ENCODE measurements around the gene ANXA11.
"Not testable (repeated sequence)": the region's sequence is repeated elsewhere in the genome, so short reads cannot be mapped to it uniquely, and the experiment has no call there.

Gene ANXA11

GRCh38 chr10:80145406-80146308 is 59.7 kb downstream of the ANXA11 start:
- not testable (repeated sequence) for H3K36me3 ChIP-seq (ENCODE audit: control insufficient read depth, insufficient read depth, low read length); H3K27me3 ChIP-seq (ENCODE audit: control insufficient read depth, insufficient read depth, low read length); H3K9ac ChIP-seq (ENCODE audit: low read length); H3K9me3 ChIP-seq (ENCODE audit: control insufficient read depth, low read length); H3K4me3 ChIP-seq (ENCODE audit: low read length)
- H3K4me1 ChIP-seq (ENCODE audit: control insufficient read depth, insufficient read depth, low read length) = peaks cover 16% of the 10 kb centered on the region

DNA sequence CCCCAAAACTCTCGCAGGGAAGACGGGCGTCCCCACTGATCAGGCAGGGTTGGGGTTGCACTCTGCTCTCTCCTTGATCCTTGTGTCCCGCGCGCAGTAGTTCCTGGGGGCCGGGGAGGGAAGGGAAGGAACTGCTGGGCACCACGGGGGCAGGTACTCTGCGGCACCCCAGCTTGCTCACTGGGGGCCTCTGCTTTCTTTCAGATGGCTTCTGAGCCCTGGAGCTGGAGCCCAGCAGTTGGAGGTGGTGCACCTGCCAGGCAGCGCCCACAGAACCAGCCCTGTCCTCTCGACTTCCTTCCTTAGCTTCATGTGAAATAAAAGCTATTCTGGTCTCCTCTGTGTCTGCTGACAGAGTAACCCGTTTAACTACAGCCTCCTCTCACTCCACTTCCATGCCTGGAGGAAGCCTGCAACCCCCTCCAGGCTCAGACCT is 60.6 kb downstream of the ANXA11 start:
- peaks cover 5% of the 10 kb centered on the region for H3K36me3 ChIP-seq (ENCODE audit: control insufficient read depth, insufficient read depth, low read length)
- H3K4me1 ChIP-seq (ENCODE audit: control insufficient read depth, insufficient read depth, low read length) = peaks cover 16% of the 10 kb centered on the region
- H3K27me3 ChIP-seq (ENCODE audit: control insufficient read depth, insufficient read depth, low read length) = peaks cover 4% of the 10 kb centered on the region
- no peak overlapping the region for H3K4me3 ChIP-seq (ENCODE audit: low read length)
- no peak overlapping the region for H3K9ac ChIP-seq (ENCODE audit: low read length)
- H3K9me3 ChIP-seq (ENCODE audit: control insufficient read depth, low read length) = no peaks in the 10 kb centered on the region

DNA sequence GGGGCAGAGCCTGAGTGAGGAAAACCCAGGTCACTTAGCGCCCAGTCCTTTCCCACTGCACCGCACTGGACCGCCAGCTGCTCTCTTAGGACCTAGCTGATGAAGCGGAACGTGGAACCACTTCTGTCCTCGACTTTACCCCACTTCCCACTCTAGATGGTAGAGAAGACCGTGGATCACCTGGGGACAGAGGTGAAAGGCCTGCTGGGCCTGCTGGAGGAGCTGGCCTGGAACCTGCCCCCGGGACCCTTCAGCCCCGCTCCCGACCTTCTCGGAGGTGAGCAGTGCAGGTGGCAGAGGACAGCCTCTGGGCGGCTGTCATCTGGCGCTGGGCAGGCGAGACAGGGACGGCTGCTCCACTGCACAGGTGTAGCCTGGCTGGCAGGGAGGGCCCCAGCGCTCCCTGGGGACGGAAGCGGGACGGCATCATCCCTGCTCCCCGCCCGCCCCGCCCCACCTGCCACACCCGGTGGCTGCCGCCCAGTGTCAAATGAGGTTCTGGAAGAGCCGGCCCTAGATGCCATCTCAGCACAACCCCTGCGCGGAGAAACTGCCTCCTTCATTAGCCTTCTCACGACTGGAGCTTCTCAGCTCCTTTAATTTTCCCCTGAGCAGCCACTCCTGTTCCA is 61.2 kb downstream of the ANXA11 start:
- H3K27me3 ChIP-seq (ENCODE audit: control insufficient read depth, insufficient read depth, low read length) = peaks cover 4% of the 10 kb centered on the region

DNA sequence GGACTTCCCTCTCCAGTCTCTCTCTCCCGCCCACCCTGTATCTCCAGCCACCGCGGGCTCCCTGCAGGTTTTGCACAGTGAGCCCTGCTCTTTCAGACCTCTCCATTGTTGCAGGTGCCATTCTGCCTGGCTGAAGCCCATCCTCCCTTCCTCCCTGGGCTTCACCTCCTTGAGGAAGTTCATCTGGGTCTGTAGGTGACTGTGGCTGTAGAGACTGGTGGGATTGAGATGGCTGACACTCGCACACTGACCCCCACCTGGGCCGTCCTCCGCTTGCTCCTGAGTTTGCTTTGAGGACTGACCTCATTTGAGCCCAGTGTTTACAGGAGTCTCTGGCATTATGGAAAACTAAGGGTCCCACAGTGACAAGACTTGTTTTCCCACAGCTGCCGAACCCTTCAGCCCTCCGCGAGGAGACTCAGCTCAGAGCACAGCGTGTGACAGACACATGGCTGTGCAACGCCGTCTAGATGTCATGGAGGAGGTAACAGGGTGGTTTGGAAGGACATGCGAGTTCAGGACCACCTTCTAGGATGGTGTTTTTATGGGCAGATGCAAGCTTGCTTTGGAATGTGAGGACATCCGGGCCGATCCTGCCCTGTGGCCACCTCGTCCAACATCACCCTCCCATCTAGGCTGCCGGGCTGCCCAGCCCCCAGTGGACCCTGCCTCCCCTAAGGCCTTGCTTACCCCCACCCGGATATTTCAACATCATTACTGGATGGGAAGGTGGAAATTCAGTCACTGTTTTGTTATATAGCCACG is 63.5 kb downstream of the ANXA11 start:
- Histone ChIP-seq H3K27me3 (ENCODE audit: control insufficient read depth, insufficient read depth, low read length) (peaks cover 4% of the 10 kb centered on the region), H3K9me3 (ENCODE audit: control insufficient read depth, low read length) (no peaks in the 10 kb centered on the region), H3K9ac (ENCODE audit: low read length) (no peak overlapping the region), H3K4me1 (ENCODE audit: control insufficient read depth, insufficient read depth, low read length) (peaks cover 16% of the 10 kb centered on the region), H3K36me3 (ENCODE audit: control insufficient read depth, insufficient read depth, low read length) (no peaks in the 10 kb centered on the region), H3K4me3 (ENCODE audit: low read length) (no peak overlapping the region)

More for the DNA sequence above, 61.2 kb downstream of the ANXA11 start:
- Histone ChIP-seq H3K36me3 (ENCODE audit: control insufficient read depth, insufficient read depth, low read length) (peaks cover 5% of the 10 kb centered on the region), H3K4me3 (ENCODE audit: low read length) (no peak overlapping the region), H3K9me3 (ENCODE audit: control insufficient read depth, low read length) (no peaks in the 10 kb centered on the region), H3K9ac (ENCODE audit: low read length) (no peak overlapping the region), H3K4me1 (ENCODE audit: control insufficient read depth, insufficient read depth, low read length) (peaks cover 16% of the 10 kb centered on the region)

GRCh38 chr10:80140251-80140650 is 65.1 kb downstream of the ANXA11 start:
- Histone ChIP-seq H3K27me3 (ENCODE audit: control insufficient read depth, insufficient read depth, low read length) (peaks cover 4% of the 10 kb centered on the region), H3K36me3 (ENCODE audit: control insufficient read depth, insufficient read depth, low read length) (no peaks in the 10 kb centered on the region), H3K9me3 (ENCODE audit: control insufficient read depth, low read length) (no peaks in the 10 kb centered on the region), H3K9ac (ENCODE audit: low read length) (no peak overlapping the region), H3K4me3 (ENCODE audit: low read length) (no peak overlapping the region), H3K4me1 (ENCODE audit: control insufficient read depth, insufficient read depth, low read length) (peaks cover 16% of the 10 kb centered on the region)

GRCh38 chr10:80139265-80139664 is 66.1 kb downstream of the ANXA11 start:
- Histone ChIP-seq H3K4me1 (ENCODE audit: control insufficient read depth, insufficient read depth, low read length) (peaks cover 8% of the 10 kb centered on the region), H3K4me3 (ENCODE audit: low read length) (no peak overlapping the region), H3K9ac (ENCODE audit: low read length) (no peak overlapping the region), H3K27me3 (ENCODE audit: control insufficient read depth, insufficient read depth, low read length) (peaks cover 8% of the 10 kb centered on the region), H3K9me3 (ENCODE audit: control insufficient read depth, low read length) (no peaks in the 10 kb centered on the region), H3K36me3 (ENCODE audit: control insufficient read depth, insufficient read depth, low read length) (no peaks in the 10 kb centered on the region)

DNA sequence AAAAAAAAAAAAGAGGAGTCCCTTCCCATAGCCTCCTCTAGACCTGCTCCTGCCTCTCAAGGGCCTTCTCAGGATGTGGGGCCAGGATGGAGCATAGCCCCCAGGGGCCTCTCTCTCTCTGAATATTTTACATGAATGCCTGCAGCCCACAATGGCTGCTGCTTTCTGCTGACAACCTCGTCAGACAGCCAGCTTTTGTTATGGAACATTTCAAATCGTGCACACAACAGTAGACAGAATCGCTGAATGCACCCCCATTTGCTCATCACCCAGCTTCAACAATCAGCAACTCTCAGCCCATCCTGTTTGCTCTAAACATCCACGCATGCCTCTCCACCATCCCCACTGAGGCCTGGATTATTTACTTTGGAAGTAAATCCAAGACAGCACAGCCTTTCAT is 67.4 kb downstream of the ANXA11 start:
- Histone ChIP-seq H3K27me3 (ENCODE audit: control insufficient read depth, insufficient read depth, low read length) (peaks cover 19% of the 10 kb centered on the region), H3K9ac (ENCODE audit: low read length) (no peak overlapping the region), H3K9me3 (ENCODE audit: control insufficient read depth, low read length) (no peaks in the 10 kb centered on the region), H3K36me3 (ENCODE audit: control insufficient read depth, insufficient read depth, low read length) (no peaks in the 10 kb centered on the region), H3K4me3 (ENCODE audit: low read length) (no peak overlapping the region), H3K4me1 (ENCODE audit: control insufficient read depth, insufficient read depth, low read length) (peaks cover 2% of the 10 kb centered on the region)

DNA sequence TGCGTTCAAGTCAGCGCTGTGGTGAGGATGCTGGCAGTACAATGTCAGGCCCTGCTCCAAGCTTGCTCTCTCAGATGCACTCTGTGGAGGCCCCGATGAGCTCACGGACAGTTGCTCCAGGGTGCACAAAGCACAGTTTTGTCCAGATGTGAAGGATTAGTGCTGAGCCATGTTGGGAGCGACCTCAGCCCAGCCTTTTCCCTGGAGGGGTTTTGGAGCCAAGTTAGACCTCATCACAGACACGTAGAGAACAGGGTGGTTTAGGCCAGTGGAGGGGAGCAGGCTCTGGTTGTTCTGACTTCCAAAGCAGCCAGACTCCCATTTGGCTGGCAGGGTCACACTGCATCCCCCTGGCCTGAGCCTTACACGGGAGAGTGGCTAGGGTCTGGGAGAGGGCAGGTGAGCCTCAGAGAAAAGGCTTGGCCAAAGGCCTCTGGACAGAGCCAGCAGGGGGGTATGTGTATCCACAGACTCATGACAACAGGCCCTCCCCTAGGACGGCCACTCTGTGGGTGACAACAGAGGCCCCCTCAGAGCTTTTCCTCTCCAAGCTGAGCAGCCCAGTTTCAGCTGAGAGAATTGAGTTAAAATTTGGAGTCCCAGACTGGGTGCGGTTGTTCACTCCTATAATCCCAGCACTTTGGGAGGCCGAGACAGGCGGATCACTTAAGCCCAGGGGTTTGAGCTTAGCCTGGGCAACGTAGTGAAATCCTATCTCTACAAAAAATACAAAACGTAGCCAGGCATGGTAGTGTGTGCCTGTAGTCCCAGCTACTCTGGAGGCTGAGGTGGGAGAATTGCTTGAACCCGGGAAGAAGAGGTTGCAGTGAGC is 68.1 kb downstream of the ANXA11 start:
- Histone ChIP-seq H3K4me3 (ENCODE audit: low read length) (no peak overlapping the region), H3K36me3 (ENCODE audit: control insufficient read depth, insufficient read depth, low read length) (no peaks in the 10 kb centered on the region), H3K4me1 (ENCODE audit: control insufficient read depth, insufficient read depth, low read length) (peaks cover 6% of the 10 kb centered on the region), H3K27me3 (ENCODE audit: control insufficient read depth, insufficient read depth, low read length) (peaks cover 25% of the 10 kb centered on the region), H3K9ac (ENCODE audit: low read length) (no peak overlapping the region), H3K9me3 (ENCODE audit: control insufficient read depth, low read length) (no peaks in the 10 kb centered on the region)

DNA sequence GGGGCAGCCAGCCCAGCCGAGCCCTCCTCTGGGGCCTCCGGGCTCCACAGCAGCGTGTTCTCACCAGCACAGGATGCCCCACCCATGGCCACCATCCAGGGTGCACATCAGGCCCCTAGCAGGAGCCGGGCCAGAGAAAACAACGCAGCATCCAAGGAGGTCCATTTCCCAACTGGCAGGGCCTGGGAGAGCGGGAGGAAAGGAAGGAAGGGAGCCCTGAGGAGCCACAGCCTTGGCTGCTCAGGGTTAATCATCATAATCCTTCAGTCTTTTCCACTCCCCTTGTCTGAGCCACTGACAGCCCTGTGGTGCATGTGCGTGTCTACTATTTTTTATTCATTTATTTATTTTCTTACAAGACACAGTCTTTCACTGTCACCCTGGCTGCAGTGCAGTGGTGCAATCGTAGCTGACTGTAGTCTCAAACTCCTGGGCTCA is 69.2 kb downstream of the ANXA11 start:
- H3K4me3 ChIP-seq (ENCODE audit: low read length) = no peak overlapping the region

DNA sequence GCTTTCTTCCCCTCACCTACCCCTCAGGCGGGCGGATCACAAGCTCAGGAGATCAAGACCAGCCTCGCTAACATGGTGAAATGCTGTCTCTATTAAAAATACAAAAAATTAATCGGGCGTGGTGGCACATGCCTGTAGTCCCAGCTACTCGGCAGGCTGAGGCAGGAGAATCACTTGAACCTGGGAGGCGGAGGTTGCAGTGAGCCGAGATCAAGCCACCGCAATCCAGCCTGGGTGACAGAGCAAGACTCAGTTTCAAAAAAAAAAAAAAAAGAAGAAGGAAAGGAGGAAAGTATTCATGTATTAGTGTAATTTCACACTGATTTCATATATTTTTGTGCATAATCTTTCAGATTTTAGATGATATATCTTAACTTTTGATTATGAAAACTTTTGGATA is 71.7 kb downstream of the ANXA11 start:
- Histone ChIP-seq H3K27me3 (ENCODE audit: control insufficient read depth, insufficient read depth, low read length) (peaks cover 30% of the 10 kb centered on the region), H3K9ac (ENCODE audit: low read length) (peak overlapping the region; percentile 3)
- not testable (repeated sequence) for H3K4me3 ChIP-seq (ENCODE audit: low read length); H3K36me3 ChIP-seq (ENCODE audit: control insufficient read depth, insufficient read depth, low read length); H3K9me3 ChIP-seq (ENCODE audit: control insufficient read depth, low read length); H3K4me1 ChIP-seq (ENCODE audit: control insufficient read depth, insufficient read depth, low read length)

More for the DNA sequence above, 69.2 kb downstream of the ANXA11 start:
- Histone ChIP-seq H3K9ac (ENCODE audit: low read length) (no peak overlapping the region), H3K4me1 (ENCODE audit: control insufficient read depth, insufficient read depth, low read length) (peaks cover 6% of the 10 kb centered on the region), H3K36me3 (ENCODE audit: control insufficient read depth, insufficient read depth, low read length) (no peaks in the 10 kb centered on the region), H3K9me3 (ENCODE audit: control insufficient read depth, low read length) (no peaks in the 10 kb centered on the region), H3K27me3 (ENCODE audit: control insufficient read depth, insufficient read depth, low read length) (peaks cover 34% of the 10 kb centered on the region)

GRCh38 chr10:80133206-80133605 is 72.1 kb downstream of the ANXA11 start:
- Histone ChIP-seq H3K4me1 (ENCODE audit: control insufficient read depth, insufficient read depth, low read length) (peaks cover 6% of the 10 kb centered on the region), H3K36me3 (ENCODE audit: control insufficient read depth, insufficient read depth, low read length) (no peaks in the 10 kb centered on the region), H3K9ac (ENCODE audit: low read length) (peak overlapping the region; percentile 3), H3K9me3 (ENCODE audit: control insufficient read depth, low read length) (no peaks in the 10 kb centered on the region), H3K27me3 (ENCODE audit: control insufficient read depth, insufficient read depth, low read length) (peaks cover 30% of the 10 kb centered on the region), H3K4me3 (ENCODE audit: low read length) (no peak overlapping the region)

Data from mucosa of stomach (tissue), 1 donor.